Measurements from ENCODE around the gene UFC1.

Gene UFC1

DNA sequence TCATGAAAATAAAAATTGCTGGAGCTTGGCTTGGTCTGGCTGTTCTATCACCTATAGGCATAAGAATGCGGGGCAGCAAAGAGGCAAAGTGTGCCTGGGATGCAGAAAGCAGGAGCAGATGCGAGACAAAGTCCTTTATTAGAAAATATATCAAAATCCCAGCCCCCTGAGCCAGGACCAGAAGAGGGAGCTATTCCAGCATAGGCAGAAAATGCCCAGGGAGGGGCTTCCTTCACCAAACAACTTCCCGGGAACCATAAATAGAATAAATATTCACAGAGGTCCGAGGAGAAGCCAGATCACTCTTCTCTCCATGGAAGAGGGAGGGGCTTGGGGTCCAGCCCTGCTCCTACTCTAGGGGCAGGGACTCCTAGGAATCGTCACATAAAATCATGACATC, 17.4 kb downstream of the UFC1 start:
- no peak for DNase-seq (ENCODE audit: low spot score)

DNA sequence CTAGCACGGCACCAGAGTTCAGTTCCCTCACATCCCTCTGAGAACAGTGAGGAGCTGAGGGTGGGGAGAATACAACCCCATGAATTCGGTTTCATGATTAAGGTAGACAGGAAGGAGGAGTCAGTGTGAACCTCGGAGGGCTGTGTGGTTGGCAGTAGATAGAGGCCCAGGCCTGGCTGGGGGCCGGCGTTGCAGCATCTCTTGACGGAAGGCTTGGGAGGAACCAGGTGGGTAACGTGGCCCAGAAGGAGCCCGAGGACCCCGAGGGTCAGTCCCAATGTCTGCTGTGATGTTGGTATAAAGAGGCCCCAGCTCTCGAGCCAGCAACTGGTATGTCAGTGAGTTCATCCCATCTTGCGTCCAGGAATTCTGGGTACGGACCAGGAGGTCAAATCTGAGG, 17.9 kb downstream of the UFC1 start:
- DNase-seq (ENCODE audit: low spot score), result no peak

DNA sequence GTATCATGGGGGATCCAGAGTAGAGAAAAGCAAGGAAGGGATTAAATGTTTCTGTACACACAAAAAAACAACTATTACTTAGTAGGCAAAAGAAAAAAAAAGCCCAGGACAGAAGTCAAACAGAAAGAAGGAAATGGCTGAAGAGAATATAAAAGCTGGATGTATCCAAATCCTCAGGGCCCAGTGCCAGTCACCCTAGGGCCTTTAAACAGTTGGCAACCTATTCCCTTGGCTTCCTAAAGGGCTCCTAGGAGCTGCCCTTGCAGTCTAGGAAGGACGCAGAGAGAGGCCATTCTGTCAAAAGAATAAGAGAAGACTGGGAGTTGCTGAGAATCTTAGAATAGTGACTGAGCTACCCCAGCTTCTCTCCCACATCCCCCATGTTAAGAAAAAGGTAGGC, 18.6 kb downstream of the UFC1 start:
- DNase-seq (ENCODE audit: low spot score), result no peak

DNA sequence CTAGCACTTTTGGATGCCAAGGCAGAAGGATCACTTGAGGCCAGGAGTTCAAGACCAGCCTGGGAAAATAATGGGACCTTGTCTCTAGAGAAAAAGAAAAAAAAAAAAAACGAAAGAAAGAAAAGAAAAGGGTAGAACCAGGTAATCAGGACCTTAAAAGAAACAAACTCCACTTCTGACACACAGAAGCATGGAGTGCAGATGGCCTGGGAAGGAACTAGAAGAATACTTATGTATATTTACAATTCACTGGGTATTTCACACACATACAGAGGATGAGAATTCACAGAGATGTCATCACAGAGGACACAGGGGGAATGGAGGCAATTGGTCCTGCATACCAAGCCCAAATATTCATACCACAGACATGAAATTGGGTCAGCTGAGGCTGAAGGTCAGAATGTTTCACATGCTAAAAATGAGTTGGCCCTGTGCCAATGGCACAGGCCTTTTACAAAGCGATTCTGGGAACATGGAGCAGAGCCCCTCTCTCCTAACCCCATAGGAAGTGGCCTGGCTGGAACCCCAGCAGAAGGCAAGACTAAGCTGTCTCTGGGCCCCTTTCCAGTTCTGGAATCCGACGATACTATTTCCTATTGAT, 19.1 kb downstream of the UFC1 start:
- DNase-seq (ENCODE audit: low spot score), result no peak

DNA sequence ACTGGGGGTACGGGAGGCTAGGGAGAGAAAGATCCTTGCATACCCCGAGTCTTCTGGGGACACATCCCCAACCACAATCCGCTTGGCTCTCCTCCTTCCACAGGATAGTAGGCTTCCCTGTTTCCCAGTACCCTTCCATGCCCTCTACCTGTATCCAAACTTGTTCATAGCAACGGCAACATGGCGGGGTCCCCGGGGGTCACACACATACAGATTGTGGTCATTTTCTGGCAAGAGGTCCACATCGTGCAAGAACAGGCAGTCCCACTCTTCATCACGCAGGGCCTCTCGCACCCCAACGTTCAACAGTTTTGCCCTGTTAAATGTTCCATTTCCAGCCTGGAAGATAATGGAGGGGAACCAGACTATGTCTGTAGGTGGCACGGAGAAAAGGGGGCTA, 19.9 kb downstream of the UFC1 start:
- DNase-seq (ENCODE audit: low spot score), result no peak

DNA sequence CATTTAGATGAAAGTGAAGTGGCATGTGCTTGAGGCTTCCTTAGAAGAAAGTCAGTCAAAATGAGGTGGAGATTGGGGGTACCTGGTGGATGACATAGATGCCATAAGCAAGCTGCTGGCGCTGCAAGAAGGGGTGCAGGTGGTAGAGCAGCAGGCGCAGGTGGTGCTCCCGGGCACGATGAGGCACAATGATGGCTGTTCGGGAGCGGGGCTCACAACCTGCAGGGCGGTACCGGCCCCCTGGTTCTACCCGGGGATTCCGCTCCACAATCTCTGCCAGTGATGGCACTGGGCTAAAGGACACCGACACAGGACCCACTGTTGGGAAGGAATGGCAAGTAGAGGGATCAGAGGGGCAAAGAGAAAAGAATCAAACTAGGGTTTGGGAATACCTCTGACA, 21.1 kb downstream of the UFC1 start:
- no peak for DNase-seq (ENCODE audit: low spot score)

DNA sequence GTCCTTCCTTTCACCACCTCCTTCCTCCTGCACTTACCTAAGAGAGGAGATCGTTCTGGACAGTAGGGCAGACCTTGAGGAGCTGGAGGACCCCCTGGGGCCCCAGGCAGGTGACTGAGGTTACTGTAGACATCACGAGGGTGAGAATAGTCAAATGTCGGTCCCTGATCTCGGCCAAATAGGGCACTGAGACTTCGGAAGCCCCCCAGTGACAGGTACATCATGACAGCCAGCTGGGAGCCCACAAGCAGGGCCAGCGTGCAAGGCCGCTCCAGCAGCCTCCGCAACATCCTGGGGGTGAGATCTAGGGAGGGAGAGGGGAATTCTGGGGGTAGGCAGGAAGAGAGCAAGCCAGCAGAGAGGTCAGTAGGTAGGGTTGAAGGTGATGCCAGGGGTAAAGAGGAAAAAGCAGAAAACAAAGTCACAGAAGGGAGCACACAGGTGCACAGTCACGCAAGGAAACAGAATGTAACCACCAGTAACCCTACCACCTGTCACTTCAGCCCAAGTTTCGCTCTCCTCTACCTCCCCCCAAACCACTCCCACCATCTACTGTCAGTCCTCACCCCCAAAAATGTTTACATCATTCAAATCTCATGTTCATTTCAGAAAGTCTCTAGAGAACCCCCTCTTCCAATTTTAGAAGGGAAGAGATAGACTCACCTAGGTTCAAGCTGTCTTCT, 22.1 kb downstream of the UFC1 start:
- DNase-seq (ENCODE audit: low spot score), result peak; percentile 66

DNA sequence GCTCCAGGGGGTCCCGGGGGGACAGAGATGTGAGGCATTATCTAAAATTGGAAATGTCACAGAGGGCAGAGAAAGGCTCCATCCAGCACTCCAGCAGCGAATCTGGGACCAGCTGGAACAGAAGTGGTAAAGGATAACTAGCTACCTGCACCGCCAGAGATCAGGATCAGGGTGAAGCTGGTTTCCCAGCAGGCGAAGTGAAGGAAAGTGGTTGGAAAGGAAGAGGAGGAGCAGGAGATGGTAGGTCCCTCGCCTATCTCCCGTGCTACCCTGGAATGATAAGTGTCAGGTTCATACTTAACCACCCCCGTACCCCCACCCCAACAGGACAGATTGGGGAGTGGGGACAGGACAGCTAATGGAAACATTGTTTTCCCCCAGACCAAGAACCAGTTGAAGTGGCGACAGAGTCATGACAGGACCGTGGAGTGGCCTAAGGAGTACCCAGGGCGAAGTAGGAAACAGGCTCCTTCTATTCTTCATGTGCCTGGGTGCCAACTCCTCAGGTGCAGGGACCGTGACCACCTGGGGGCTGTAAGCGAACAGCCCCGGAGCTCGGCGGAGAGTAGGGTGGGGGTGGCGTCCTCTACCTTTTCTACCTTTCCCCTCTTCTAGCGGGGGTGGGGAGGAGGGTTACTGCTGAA, 22.8 kb downstream of the UFC1 start:
- no peak for DNase-seq (ENCODE audit: low spot score)

DNA sequence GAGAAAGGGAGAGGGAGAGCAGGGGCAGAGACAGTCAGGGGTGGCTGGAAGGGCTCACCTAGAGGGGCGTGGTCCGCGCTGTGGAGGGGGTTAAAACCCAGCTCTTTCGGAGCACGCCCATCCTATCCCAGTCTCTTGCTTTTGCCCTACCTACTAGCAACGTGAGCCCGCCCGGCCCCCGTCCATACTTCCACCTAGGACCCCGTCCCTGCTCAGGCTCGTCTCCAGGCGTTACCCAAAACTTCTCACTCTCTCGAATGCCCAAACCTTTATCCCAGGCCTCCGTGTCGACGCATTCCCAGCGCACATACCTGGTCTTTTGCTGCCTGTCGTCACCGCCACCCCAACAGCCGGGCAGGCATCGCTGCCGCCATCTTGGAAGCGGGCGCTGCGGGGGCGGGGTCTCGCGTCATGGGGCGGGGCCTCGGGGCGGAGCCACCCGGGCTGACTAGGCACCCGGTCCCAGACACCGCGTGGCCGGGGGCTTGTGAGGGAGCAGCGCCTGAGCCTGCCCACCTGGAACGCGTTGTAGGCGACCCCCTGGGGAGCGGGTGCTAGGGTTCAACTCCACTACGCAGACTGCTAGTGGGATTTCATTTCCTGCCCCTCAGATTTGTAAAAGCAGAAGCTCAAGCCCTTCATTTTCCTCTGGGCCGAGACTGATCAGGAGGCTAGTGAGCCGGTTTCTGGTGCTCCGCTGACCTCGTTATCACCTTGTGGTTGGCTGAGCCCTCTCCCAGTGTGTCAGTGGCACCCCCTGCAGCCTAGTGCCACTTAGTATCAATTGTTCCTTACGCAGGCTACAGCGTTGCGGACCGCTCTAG, 23.5 kb downstream of the UFC1 start, which contains the start of gene B4GALT3:
TSS of gene B4GALT3 (minus strand) at position 396 of the 824 bp plus-strand sequence. CDS start 1,447 bp downstream, outside the sequence.
- DNase-seq (ENCODE audit: low spot score), result peak; percentile 96

DNA sequence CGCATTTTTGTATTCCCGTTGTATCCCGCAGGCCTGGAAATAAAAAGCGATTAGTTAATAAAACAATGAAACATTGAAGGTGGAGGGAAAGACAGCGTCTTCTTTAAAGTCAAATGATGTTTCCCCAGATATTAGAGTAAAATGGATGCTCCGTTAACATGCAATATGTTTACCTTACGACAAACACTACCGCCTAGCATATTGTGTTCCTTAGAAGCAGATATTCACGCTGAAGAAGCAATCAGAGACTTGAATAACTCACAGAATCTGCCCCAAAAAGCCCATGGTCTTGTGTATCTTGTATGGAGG, 24.1 kb downstream of the UFC1 start:
- DNase-seq (ENCODE audit: low spot score), result no peak

DNA sequence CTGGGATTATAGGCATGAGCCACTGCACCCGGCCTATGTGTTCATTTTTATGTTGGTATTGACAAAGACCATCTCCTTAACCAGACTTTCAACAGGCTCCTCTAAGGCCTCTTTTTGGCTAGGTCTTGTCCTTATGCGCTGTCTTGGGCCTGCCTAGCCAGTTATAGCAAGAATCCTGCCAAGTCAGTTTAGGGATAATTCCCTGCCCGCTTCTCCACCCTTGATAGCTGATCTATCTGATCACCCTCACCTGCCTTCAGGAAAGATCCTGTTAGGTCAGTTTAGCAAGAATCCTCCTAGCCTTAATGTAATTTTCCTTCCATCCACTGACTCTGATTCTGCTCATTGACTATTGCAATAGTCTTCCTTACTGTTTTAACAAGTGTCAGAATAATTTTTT, 25.9 kb downstream of the UFC1 start:
- DNase-seq (ENCODE audit: low spot score), result no peak

DNA sequence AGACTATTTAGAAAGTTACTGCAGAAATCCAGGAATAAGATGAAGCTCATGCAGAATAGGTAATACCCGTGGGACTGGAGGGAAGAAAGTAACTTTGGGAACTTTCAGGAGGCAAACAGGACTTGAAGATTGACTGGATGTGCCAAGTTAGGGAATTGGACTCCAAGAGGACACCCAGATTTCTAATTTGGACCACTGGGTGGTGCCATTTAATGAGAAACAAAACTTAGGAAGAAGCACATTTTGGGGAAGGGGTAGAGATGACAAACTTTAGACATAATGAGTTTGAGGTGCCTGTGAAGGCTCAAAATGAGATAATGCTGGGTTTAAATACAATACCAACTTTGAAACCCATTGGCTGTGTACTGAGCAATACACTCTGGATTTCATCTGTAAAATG, 26.9 kb downstream of the UFC1 start:
- no peak for DNase-seq (ENCODE audit: low spot score)

DNA sequence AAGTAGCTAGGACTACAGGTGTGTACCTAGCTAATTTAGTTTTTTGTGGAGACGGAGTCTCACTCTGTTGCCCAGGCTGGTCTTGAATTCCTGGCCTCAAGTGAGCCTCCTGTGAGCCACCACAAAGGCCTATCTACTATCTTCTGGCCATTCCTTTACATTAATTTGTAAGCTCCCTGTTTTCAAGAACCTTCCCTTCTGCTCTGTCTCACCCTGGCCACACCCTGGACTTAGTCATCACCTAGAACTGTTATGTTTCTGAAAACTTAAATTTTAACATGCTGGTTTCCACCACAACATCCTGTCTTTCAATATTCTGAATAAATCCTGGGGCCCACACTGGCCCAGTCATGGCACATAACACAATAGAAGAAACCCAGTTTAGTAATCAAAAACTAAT, 28.4 kb downstream of the UFC1 start:
- DNase-seq (ENCODE audit: low spot score), result no peak

DNA sequence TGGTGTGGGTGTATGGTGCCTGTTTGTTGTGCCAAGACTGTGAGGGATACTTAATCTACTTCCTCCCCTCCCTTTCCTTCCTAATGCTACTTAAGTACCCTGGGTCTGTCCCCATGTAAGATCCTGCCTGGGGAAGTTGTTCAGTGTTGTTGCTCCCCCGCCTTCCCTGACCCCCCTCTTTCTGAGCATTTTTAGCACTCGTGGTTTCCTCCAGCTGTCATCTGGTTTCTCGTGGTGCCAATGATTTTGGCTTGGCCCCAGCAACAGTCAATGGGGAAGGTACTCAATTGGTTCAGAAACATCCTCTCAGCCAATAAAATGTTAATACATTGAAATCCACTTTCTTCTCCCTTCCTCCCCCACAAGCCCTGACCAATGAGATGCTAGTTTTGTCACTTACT, 31.5 kb downstream of the UFC1 start:
- peak; percentile 88 for DNase-seq (ENCODE audit: low spot score)

DNA sequence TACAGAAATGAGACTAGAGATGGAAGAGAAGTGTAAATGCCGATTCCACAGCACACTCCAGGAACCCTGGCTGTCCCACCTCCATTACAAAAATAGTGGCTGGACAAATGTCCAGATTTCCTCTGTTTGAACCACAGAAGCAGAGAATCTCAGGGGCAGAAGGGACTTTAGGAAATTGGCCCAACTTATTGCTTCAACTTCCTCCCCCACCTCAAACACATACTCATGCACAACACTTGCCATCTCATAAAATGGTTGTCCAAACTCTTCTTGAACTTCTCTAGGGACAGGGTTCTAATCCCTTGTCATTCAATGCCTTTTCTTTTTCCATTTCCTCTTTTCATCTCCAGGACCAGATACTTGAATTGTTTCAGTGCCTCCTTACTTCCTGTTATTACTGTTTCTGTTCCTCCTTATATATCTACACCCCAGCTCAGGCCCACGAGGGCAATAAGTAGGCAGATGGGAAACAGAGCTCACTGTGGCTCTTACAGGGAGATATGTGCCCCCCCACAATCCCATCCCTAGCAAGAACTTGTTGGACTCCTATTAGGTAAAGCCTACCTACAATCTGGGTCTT, 32.0 kb downstream of the UFC1 start:
- DNase-seq (ENCODE audit: low spot score), result peak; percentile 77

DNA sequence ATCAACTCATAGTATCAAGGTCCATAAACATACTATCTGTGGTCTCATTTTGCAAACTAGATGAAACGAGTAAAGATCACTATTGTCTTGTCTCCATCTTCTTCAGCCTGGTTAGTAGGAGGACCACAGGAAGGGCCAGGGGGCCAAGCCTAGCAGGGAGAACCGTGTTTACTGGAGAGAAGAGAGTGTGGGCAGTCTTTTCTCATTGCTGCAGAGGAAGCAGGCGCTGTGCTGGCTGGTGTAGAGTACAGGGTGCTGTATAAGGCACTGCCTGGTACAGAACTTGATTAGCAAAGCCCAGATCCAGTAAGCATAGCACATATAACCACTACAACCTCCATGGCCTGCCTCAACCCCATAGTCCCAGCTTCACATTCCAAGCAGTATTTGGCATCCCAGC, 33.5 kb downstream of the UFC1 start:
- DNase-seq (ENCODE audit: low spot score), result no peak

DNA sequence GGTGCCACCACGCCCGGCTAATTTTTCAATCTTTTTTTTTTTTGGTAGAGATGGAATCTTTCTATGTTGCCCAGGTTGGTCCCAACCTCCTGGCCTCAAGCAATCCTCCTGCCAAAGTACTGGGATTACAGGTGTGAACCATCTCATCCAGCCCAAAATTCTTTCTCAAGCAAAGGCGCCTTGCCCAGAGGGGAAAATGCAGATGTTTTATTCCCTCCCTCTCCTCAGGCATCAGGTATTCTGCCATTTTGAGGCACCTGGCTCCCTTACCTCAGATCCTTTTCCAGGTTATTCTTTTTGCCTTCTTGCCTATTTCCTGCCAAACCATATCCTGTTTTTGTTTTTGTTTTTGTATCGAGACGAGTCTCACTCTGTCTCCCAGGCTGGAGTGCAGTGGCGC, 34.6 kb downstream of the UFC1 start:
- no peak for DNase-seq (ENCODE audit: low spot score)

DNA sequence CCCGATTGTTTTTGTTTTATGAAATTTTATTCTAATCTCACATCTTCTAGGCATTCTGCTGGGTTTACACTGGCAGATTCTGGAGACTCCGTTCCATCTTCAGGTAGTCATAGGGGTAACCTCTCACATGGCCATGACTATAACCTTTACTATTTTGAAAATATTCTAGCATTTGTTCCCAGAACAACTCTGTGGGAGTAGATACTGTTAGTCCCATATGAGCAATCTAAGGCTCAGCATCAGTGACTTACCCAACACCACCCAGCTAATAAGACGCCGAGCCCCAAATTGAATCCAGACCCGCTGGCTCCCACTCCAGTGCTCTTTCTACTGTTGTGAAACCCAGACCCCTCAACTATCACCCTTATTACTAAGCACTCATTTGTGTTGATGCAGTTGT, 35.3 kb downstream of the UFC1 start:
- no peak for DNase-seq (ENCODE audit: low spot score)

DNA sequence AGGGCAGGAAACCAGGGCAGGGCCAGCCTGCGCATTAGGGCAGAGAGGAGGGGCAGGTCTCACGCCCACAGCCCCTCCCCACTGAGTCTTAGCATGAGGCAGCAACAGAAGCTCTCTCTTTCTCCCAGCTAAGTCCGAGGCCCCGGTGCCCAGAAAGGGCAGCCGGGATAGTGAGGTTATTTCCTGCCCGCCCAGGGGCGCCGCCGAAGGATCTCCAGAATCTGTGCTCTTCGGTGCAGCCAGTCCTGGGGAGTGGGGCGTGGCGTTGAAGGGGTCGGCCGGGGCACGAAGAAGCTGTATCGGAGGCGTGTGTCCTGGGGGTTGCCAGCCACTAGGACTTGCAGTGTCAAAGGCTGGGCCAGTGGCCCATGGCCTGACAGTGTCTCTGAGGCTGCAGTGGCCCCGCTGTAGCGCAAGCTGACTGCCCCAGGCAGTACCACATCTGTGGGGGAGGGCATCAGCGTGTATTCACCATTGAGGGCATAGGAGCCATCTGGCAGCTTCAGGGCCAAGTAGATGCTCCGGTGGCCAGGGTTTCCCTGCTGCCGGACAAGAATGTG, 37.3 kb downstream of the UFC1 start:
- no peak for DNase-seq (ENCODE audit: low spot score)

DNA sequence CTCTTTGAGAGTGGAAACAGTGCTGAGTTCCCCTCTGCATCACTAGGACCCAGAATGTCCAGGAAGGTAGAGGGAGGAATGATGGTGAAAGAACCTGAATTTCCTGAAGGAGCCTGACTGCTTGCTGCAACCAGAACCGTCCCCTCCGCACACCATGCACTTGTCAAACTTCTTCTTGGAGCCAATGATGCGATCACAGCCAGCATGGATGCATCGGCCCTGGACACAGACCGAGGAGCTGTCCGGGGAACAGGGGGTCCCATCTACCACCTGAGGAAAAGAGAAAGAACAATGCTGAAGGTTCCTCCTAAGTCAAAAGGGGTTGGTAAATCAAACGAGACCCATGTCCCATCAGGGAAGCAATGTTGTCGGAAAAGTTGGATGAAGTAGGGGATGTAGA, 38.2 kb downstream of the UFC1 start:
- DNase-seq (ENCODE audit: low spot score), result no peak

DNA sequence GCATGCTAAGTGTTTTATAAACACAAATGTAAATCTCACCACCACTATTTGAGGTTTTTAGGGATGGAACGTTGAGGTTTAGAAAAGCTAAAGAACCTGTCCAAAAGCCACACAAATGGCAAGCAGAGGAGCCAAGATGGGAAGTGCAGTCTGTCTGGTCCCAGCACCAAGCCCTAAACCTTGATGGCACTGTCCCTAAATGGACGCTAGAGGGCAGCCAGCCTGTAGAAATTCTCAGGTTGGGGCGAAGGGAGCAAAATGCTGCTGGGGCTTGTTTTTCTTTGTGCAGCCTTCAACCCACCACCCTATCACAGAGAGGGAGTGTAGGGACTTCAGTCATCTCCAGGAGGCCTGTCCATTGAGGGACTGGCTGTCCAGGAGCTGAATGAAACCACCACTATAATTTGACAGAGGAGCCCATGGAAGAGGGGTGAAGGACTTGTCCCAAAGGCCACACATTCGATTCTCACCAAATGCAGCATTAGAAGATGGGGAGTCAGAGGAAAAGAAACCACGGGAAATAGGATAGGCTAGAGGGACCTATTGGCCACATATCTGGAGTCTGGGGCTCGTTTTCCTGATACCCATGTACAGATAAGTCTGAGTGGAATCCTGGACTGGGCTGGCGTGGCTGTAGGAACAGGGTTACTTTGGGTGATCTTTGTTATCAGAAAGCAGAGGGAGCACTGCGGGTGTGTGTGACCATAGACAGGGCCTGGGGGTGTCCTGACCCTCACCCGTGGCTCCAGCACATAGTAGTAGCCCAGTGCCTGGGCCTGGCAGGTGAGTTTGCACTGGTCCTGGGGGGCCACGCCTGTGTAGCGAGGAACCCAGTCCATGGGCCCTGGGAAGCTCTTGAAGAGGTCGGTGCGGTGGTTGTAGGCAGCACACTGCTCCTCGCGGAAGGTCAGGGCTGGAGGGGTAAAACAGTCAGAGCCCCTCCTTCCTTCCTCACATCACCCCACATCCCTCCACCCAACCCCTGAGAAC, 39.0 kb downstream of the UFC1 start:
- peak; percentile 83 for DNase-seq (ENCODE audit: low spot score)
